Stimulated activated CD8-positive, alpha-beta memory T cell treated with anti-CD3 and anti-CD28 coated beads, Interleukin-7, amount 100 ng/mL, for 48 hours (primary cell): ENCODE results near the gene XRCC5.
A peak's percentile ranks its signal among the peaks of the same experiment; 100 is the strongest.
"Not testable (repeated sequence)": the region's sequence is repeated elsewhere in the genome, so short reads cannot be mapped to it uniquely, and the experiment has no call there.

ENCODE experiments used
- DNase-seq, 2 donors: peaks; one replicate each; pipeline ENCODE4 v3.0.0-alpha.2; 2020; ENCODE audit warnings: low read depth in 1 of 2; ENCODE audit errors: extremely low read depth in 1 of 2

The XRCC5 gene

GRCh38 chr2:216108967-216109921 is at the start of gene XRCC5:
TSS of gene XRCC5 (plus strand) at chr2:216109348. CDS start at chr2:216109437, 89 bp downstream.
- peak; percentile 94 to 95 for DNase-seq

DNA sequence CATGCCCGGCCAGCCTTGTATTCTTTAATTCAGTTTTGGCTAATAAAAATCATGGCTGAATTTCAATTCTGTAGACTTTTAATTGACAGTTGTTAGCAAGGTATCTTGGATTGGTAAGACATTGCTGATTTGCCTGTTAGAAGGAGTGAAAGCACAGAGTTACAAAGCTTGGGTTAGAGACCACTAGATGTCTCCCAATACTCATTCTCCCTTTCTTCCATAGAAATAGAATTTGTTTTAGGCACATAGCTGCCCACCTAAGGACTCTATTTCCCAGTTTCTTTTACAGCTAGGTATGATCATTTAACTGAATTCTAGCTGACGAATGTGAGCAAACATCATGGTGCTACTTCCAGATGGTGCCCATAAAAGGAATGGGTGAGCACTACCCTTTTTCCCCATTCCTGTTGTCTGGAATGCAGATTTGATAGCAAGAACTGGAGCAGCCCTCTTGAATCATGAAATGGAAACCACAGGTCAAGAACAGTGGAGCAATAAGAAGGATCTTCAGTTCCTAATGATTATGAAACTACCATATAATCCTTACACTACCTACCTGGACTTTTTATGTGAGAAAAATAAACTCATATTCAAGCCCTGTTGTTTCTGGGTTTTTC is 45.0 kb upstream of the XRCC5 start:
- no peak for DNase-seq

- no peak for DNase-seq
These were observed 44.5 kb upstream of the XRCC5 start for GRCh38 chr2:216064665-216065064.

DNA sequence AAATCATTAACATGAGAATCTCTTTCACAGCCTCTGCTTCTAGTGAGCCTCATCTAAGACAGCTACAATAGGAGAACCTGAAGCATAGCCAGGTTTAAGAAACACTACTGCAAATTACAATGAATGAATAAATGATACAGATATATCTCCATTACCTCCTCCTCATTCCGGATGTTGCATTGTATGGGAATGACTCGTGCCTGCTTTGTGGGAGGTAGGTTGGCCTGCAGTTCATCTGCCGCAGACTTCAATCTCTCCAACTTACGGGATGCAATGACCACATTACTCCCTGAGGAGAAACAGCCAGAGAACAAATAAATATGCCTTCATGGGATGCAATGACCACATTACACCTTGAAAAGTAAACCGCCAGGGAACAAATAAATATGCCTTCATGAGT is 42.9 kb upstream of the XRCC5 start:
- no peak for DNase-seq

DNA sequence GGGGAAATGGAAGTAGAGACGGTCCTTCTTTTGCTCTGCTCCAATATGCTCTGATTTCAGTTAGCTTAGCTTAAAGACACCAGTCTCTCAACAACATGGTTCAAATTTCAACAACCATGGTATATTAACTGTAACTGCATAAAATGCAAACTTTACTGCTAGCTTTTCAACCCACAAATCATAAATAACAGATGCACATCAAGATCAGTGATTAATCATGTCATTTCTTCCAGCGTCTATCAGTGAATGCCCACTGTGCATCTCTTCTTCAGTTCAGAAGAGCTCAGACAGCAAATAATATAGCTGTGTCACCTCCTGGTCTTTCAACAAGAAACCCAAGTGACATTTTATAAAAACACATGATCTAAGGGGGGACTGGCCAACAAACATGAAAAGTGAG is 40.1 kb upstream of the XRCC5 start:
- no peak for DNase-seq

DNA sequence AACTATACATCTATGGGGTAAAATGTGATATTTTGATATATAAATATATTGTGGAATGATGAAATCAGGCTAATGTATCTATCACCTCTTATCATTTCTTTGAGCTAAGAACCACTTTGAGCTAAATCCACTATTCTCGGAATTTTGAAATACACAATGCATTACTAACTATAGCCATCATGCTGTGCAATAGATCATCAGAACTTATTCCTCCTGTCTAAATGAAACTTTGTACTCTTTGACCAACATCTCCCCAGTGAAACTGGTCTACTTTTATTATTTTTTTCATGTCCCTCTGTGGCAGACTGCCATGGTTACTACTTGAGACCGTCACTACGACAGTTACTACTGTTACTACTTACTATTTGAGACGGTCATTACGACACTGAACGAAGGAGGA is 39.0 kb upstream of the XRCC5 start:
- no peak for DNase-seq

DNA sequence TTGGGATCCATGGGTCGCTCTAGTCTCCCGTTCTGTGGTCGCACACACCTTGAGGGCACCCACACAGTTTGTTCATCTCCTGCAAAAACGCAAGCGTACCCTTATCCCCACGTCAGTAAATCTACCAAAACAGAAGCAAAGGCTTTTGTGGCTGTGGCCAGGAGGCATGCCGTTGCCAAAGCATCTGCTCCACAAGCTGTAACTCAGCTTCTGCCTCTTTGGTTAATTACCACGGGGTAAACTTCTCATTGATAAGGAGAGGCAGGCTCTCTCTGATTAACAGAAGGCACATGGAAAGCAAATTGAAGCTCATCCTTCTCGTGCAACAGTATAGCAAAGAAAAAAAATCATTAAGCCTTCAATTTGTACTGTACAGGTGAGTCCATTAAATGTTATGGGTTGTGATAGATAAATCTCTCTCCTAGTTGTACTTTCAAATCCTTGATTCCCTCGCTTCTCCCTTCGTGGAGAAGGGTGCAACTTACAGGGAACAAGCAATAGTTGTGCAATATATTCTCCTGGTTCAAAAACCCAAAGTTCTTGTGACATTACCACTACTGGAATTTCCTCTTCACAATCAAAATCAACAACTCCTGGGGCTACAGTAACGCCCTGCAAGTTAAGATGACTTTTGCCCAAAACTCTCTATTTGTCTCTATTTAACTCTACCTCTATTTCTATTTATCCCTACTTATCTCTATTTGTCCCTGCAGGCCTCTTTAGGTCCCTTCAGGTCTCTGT is 37.9 kb upstream of the XRCC5 start:
- DNase-seq = no peak

DNA sequence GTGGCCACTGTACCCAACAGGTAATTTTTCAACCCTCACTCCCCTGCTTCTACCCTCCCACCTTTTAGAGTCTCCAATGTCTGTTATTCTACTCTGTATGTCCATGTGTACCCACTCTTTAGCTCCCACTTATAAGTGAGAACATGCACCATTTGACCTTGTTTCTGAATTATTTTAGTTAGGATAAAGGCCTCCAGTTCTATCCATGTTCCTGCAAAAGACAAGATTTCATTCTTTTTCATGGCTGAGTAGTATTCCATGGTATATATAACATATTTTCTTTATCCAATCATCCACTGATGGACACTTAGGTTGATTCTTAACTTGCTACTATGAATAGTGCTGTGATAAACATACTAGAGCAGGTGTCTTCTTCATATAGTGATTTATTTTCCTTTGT is 36.7 kb upstream of the XRCC5 start:
- no peak for DNase-seq

DNA sequence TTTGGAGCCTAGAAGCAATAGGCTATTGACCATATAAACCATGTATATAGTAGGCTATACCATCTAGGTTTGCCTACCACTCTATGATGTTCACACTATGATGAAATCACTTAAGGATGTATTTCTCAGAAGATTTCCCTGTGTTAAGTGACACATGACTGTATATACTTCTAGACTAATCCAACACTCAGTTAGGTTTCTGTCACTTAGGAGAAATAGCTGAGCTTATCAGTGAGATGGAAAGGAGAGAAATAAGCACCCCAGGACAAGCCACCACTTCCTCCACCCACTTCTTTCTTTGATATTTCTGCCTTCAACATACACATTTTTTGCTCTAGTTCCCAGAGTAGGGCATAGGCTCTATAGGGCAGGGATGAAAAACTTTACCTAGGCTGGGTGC is 35.4 kb upstream of the XRCC5 start:
- DNase-seq = no peak

- DNase-seq = no peak
These were observed 34.8 kb upstream of the XRCC5 start for GRCh38 chr2:216074380-216074779.

GRCh38 chr2:216074794-216075193 is 34.4 kb upstream of the XRCC5 start:
- no peak for DNase-seq

DNA sequence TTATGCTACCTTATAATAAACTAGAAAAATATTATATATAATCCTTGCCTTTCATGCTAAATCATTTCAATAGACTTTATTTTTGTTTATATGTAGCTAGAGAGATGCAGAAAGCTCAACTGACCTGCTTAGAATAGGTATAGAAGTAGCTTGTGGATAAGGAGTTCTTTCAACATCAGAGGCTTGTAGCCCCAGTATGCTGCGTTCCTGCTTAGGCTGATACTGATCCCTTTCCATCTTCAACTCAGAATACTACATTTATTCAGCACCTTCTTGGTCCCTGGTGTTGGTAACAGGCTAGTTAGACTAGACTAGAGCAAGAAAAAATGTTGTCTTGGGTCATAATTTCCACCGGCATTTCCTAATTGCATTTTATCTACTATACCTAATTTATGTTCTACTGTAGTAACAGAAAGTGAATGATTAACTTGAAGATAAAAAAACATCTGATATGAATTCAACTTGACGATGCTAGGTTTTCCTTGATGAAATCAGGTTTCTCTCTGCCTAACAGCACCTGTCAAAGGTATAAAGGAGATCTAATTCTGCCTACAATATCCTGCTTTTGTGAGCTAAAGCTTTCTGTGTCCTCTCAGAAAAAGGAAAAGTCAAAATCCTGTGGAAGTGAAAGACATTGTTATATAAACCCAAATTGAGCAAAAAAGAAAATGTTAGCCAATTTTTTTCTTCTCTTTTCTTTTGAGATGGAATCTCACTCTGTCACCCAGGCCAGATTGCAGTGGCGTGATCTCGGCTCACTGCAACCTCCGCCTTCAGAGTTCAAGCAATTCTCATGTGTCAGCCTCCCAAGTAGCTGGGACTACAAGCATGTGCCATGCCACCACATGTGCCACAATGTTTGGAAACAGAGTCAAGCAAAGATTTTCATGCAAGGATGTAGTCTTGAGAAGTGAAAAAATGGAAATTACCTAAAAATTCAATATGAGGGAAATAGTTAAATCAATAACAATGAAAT is 33.4 kb upstream of the XRCC5 start:
- DNase-seq = no peak

- DNase-seq = no peak
These were observed 30.4 kb upstream of the XRCC5 start for GRCh38 chr2:216078776-216079175.

- DNase-seq = not testable (repeated sequence)
These were observed 29.1 kb upstream of the XRCC5 start for GRCh38 chr2:216080048-216080447.

- DNase-seq = no peak
These were observed 28.1 kb upstream of the XRCC5 start for GRCh38 chr2:216081012-216081411.

- peak; percentile 58 to 59 for DNase-seq
These were observed 27.5 kb upstream of the XRCC5 start, which contains the start of the genes PECR and TMEM169 for GRCh38 chr2:216081487-216082116. TSS of gene PECR (minus strand) at chr2:216081809. CDS start at chr2:216081741, 68 bp downstream. TSS of gene TMEM169 (plus strand) at chr2:216081919. CDS start at chr2:216095964, 14,045 bp downstream.

DNA sequence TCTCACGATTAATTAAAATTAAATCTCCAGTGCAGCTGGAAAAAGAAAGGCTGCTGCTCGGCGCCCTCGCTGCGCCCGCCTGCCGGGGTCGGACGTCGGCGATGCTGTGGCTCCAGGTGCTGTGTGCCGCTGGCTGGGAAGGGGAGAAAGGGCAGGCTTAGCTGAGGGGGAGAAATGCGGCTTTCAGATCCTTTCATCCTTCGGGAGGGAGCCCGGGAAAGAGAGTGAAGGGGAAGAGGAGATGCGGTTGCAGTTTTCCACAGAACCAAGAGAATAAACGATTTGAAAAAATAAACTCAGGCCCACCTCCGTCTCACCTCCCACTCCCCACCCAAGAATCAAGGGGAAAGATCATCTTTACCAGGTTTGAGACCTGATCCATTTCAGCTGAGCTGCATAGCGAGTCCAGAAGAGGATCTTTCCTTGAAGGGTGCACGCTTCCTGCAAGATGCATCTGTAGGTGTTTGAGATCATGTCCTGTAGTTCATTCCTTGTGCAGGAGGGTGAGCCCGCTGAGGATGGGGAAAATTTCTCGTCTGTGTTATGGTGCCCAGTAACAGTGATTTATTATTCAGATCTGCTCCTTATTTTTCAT is 26.9 kb upstream of the XRCC5 start:
- DNase-seq = no peak

DNA sequence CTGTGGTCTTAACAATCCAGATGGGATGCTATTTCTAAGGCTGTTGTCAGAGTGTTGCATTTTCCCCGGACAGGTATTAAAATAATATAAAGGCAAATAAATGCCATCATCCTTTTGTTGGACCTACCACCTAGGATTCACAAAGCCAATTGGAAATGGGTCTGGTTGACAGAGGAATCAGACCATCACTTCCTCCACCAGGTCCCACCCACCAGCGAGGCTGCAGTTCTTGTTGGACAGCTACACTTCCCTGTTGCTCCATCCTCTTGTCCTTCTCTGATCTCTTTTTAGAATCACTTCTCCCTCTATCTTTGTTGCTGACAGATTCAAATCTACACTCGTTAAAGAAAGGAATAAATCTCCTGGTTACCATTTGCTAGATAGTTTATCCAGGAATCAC is 26.3 kb upstream of the XRCC5 start:
- no peak for DNase-seq
